ENCODE data around the gene REPS2. TPM values are rescaled to one million over a fixed set of nuclear protein-coding genes. Genes with fewer than 3 reads are reported as not detected.

The REPS2 gene
- total RNA-seq, 1 donor, result 1.7 TPM

DNA sequence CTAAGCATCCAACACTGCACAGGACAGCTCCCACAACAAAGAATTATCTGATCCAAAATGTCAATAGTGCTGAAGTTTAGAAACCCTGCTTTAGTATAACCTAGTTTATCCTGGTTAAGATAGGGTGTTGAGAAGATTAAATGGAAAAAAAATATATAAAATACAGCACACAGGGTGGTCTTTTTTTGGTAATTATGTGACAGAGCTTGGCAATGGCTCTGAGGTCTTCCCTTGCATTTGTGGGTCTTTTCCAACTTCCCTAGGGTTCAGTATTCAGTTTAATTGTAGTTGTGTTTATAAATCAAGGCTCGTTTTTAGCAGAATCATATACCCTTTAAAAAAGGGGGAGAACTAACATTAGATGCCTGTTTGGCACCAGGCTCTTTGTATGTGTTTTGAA lies 36.6 kb downstream of the REPS2 start:
- H3K4me3 ChIP-seq (ENCODE audit: low read depth, low read length), result no peak overlapping the region
- no peak for DNase-seq (ENCODE audit: low read depth)
- TF ChIP-seq, protein P1, sequence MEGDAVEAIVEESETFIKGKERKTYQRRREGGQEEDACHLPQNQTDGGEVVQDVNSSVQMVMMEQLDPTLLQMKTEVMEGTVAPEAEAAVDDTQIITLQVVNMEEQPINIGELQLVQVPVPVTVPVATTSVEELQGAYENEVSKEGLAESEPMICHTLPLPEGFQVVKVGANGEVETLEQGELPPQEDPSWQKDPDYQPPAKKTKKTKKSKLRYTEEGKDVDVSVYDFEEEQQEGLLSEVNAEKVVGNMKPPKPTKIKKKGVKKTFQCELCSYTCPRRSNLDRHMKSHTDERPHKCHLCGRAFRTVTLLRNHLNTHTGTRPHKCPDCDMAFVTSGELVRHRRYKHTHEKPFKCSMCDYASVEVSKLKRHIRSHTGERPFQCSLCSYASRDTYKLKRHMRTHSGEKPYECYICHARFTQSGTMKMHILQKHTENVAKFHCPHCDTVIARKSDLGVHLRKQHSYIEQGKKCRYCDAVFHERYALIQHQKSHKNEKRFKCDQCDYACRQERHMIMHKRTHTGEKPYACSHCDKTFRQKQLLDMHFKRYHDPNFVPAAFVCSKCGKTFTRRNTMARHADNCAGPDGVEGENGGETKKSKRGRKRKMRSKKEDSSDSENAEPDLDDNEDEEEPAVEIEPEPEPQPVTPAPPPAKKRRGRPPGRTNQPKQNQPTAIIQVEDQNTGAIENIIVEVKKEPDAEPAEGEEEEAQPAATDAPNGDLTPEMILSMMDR (IDR thresholded peaks at IDR 0.05; ENCODE audit: insufficient read depth, low read length), result no peak

DNA sequence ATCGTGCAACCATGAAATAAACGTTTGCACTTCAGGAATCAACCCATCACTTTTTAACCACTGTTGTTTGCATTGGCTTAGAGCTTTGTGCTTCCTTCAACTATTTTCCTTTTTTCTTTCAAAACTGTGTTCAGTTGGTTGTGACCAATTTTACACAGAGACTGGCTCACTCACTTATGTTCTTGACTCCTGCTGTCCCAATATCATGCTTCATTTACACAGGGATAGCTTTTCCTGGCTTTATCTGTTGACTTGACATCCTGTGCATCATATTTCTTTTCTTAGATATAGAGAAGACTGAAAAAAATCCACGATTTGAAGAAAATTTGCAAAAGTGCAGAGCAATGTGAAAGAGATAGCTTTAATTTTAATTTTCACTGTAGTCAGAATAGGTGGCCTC lies 38.8 kb downstream of the REPS2 start:
- H3K4me3 ChIP-seq (ENCODE audit: low read depth, low read length), result no peak overlapping the region
- TF ChIP-seq, protein P1 (IDR thresholded peaks at IDR 0.05; ENCODE audit: insufficient read depth, low read length), result no peak

DNA sequence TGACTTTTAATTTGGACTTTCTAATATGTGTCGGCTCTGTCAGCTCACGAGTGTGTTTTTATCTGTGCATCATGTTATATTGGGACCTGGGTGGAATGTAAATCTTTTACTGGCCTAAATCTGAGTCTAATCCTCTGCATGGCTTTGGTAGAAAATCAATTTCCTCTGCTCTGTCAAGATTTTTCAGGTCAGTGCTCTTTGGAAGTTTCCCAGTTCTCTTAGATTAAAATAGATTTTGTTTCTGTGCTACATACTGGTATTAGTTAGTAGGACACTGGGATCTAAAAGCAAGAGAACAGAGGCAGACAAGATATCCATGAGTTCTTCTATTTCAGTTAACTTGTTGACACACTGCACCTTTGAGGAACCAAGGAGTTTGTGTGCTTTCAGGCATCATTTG lies 39.7 kb downstream of the REPS2 start:
- H3K4me3 ChIP-seq (ENCODE audit: low read depth, low read length), result no peak overlapping the region
- TF ChIP-seq, protein P1 (IDR thresholded peaks at IDR 0.05; ENCODE audit: insufficient read depth, low read length), result no peak

More for the DNA sequence above, 38.8 kb downstream of the REPS2 start:
- DNase-seq (ENCODE audit: low read depth), result no peak

DNA sequence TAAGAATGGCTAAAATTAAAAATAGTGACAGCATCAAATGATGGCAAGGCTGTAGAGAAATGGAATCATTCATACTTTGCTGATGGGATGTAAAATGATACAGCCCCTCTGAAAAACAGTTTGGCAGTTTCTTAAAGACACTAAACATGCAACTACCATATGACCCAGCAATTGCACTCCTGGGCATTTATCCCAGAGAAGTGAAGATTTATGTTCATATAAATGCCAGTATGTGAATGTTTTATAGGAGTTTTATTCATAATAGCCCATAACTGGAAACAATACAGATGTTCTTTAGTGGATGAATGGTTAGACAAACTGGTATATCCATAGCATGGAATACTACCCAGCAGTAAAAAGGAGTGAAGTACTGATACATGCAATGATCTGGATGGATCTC lies 43.3 kb downstream of the REPS2 start:
- DNase-seq (ENCODE audit: low read depth), result no peak
- TF ChIP-seq, protein P1 (IDR thresholded peaks at IDR 0.05; ENCODE audit: insufficient read depth, low read length), result no peak

More for the DNA sequence above, 39.7 kb downstream of the REPS2 start:
- no peak for DNase-seq (ENCODE audit: low read depth)

DNA sequence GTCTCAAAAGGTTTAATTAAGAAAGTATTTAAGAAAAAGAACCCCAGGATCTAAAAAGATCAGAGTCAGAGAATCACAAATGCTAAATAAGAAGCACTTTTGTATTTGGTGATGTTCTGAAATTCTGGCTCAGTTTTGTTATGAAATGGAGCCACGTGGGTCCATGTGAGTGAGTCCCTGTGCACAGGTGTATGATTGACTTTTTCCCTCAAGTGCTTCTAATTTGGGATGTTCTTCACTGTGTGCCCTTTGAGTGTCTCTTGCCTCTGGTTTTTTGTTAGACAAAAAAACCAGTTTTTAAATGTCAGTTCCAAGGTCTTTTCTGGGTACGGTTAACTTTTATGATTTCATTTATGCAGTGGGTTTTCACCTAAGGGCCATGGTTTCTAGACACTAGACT lies 44.4 kb downstream of the REPS2 start:
- H3K4me3 ChIP-seq (ENCODE audit: low read depth, low read length), result no peak overlapping the region
- DNase-seq (ENCODE audit: low read depth), result no peak
- TF ChIP-seq, protein P1 (IDR thresholded peaks at IDR 0.05; ENCODE audit: insufficient read depth, low read length), result no peak

More for the DNA sequence above, 43.3 kb downstream of the REPS2 start:
- H3K4me3 ChIP-seq (ENCODE audit: low read depth, low read length), result no peak overlapping the region

DNA sequence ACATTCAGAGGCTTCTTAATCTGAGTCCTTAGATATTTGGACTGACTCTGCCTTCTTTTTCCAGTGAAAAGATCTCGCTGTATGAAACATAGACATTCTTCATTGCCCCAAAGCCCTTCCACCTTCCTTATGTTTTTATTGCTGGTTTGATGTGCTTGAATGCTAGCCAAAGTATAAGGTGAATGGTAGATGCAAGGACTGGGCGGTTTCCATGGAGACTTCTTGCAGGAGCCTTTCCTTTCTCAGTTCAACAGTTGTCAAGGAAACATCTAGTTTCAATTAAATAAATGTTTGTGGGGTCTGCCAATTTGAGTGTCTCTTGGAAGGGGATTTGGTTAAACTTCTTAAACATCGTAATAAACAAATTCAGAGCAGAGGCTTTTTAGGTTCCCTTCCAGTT lies 46.0 kb downstream of the REPS2 start:
- no peak overlapping the region for H3K4me3 ChIP-seq (ENCODE audit: low read depth, low read length)
- TF ChIP-seq, protein P1 (IDR thresholded peaks at IDR 0.05; ENCODE audit: insufficient read depth, low read length), result no peak
- DNase-seq (ENCODE audit: low read depth), result no peak

DNA sequence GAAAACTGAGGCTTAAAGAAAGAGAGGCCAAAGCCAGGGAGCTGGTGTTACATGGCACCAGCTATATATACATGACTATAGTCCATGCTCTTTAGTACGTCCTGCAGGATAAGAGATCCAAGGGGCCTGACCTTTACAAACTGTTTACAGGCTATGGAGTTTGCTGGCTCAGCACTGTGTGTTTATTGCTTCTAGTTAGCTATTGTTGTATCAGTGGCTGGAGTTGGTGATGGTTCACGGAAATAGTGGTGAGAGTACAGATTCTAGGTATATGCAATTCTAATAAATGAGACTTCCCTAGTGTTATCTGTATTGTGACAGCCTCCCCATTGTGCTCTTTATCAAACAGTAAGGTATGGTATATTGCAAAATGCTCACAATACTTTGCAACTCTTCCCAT lies 46.5 kb downstream of the REPS2 start:
- H3K4me3 ChIP-seq (ENCODE audit: low read depth, low read length), result no peak overlapping the region
- no peak for DNase-seq (ENCODE audit: low read depth)
- TF ChIP-seq, protein P1 (IDR thresholded peaks at IDR 0.05; ENCODE audit: insufficient read depth, low read length), result no peak

Measured in fibroblast of the aortic adventitia (primary cell).